ENCODE results near the gene KDELR1.
"Not testable (repeated sequence)": the region's sequence is repeated elsewhere in the genome, so short reads cannot be mapped to it uniquely, and the experiment has no call there.

The KDELR1 gene

GRCh38 chr19:48397263-48398101, 6.1 kb upstream of the KDELR1 start:
- DNase-seq (ENCODE audit: extremely low read depth in 1 of 2, low read depth in 1 of 2), result no peak

GRCh38 chr19:48396824-48397176, 5.4 kb upstream of the KDELR1 start:
- DNase-seq (ENCODE audit: extremely low read depth in 1 of 2, low read depth in 1 of 2), result no peak

- DNase-seq (ENCODE audit: extremely low read depth in 1 of 2, low read depth in 1 of 2), result no peak
These were observed 4.9 kb upstream of the KDELR1 start for GRCh38 chr19:48396016-48396823.

DNA sequence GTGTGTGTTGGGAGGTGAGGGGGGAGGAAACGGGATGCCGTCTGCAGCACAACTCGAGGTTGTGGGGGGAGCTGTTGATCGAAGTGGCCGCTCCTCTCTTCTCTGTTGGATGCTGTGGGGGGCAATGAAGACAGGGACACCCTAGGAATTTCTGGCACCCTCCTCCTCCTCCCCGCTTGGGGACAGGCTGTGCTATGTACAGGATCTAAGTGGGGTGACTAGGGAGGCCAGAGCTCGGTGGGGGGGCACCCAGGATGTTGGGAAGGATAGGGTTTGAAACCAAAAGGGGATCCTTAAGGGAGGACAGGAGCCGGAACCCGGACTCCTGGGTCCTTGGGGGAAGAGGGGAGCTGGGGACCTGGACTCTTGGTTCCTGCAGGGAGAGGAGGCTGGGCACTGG, 4.1 kb upstream of the KDELR1 start:
- no peak for DNase-seq (ENCODE audit: extremely low read depth in 1 of 2, low read depth in 1 of 2)

DNA sequence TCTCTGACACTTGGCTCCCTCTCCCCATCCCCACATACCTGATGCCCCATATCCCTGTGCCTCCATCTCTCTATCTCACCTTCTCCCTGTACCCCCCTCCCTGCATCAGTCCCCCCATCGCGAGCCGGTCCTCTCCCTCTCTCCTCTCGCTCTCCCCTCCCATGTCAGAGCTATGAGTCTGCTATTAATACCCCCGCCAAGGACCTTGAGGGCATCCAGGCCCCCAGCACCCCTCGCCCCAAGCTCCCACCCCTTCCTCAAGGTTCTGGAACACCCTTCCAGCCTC, 3.8 kb upstream of the KDELR1 start:
- DNase-seq (ENCODE audit: extremely low read depth in 1 of 2, low read depth in 1 of 2), result no peak

- DNase-seq (ENCODE audit: extremely low read depth in 1 of 2, low read depth in 1 of 2), result no peak
These were observed 3.2 kb upstream of the KDELR1 start for GRCh38 chr19:48394331-48395169.

GRCh38 chr19:48393559-48394330, 2.4 kb upstream of the KDELR1 start, which contains the start of gene GRIN2D:
TSS of gene GRIN2D (plus strand) at chr19:48393668. CDS start at chr19:48398393, 4,725 bp downstream.
- no peak for DNase-seq (ENCODE audit: extremely low read depth in 1 of 2, low read depth in 1 of 2)

- DNase-seq (ENCODE audit: extremely low read depth in 1 of 2, low read depth in 1 of 2), result no peak
These were observed 1.7 kb upstream of the KDELR1 start for GRCh38 chr19:48392860-48393558.

DNA sequence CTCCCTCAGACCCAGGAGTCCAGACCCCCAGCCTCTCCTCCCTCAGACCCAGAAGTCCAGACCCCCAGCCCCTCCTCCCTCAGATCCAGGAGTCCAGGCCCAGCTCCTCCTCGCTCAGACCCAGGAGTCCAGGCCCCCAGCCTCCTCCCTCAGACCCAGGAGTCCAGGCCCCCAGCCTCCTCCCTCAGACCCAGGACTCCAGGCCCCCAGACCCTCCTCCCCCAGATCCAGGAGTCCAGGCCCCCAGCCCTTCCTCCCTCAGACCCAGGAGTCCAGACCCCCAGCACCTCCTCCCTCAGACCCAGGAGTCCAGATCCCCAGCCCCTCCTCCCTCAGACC, 624 bp upstream of the KDELR1 start:
- DNase-seq (ENCODE audit: extremely low read depth in 1 of 2, low read depth in 1 of 2), result not testable (repeated sequence)

GRCh38 chr19:48390188-48391099, 907 bp downstream of the KDELR1 start:
- DNase-seq (ENCODE audit: extremely low read depth in 1 of 2, low read depth in 1 of 2), result no peak

DNA sequence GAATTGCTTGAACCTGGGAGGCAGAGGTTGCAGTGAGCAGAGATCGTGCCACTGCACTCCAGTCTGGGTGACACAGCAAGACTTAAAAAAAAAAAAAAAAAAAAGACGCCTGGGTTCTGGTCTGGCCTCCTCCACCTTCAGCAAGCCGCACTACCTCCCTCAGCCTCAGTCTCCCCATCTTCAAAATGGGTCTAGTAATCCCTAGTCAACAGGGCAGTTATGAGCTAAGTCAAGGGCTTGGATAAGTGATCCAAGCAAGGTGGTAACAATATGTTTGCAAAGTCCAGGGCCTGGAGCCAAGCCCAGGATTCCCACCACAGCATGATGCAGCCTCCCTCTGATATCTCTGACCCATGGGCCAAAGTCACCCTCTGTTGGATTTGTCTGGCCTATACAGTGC, 4.4 kb downstream of the KDELR1 start:
- no peak for DNase-seq (ENCODE audit: extremely low read depth in 1 of 2, low read depth in 1 of 2)

DNA sequence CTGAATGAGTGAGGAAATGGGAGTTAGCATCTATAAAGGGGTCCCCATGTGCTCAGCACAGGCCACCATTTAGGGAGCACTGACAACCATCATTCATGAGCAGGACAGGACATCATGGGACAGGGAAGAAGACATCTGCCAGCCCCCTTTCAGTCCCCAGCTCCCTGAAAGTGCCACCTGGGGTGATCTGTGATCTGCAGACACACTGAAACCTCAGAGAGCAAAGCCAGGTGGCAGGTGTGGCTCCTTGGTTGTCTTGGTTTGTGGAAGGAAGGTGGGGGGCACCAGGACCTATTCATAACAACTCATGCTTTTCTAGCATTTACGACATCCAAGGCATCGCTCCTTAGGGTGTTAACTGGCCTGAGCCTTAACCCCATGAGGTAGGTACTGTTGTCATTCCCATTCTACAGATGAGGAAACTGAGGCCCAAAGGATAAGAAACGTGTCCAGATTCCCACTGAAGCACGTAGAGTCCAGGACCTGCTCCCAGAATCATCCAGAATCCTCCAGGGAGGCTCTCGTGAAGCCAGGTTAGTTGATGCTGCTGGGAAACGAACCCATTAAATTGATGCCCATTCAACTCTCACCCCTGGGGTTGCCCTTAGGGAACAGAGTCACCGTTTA, 5.8 kb downstream of the KDELR1 start:
- DNase-seq (ENCODE audit: extremely low read depth in 1 of 2, low read depth in 1 of 2), result no peak

DNA sequence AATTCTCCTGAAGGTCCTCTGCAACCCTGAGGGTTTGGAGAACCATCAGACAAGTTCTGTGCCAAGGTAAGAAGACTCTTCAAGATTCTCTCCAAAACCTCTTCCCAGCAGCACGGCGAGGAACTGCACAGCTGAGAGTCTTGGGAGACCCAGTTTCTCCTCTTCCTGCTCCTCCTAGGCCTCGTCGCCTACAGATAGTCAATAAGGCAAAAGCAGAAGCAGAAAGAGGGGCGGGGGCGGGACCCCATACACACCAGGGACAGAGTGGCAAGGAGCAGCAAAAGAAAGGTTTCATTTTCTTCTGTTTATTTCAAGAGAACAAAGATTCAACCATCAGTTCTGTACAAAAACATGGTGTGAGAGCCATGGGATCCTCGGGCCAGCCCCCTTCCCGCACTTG, 9.1 kb downstream of the KDELR1 start:
- no peak for DNase-seq (ENCODE audit: extremely low read depth in 1 of 2, low read depth in 1 of 2)

DNA sequence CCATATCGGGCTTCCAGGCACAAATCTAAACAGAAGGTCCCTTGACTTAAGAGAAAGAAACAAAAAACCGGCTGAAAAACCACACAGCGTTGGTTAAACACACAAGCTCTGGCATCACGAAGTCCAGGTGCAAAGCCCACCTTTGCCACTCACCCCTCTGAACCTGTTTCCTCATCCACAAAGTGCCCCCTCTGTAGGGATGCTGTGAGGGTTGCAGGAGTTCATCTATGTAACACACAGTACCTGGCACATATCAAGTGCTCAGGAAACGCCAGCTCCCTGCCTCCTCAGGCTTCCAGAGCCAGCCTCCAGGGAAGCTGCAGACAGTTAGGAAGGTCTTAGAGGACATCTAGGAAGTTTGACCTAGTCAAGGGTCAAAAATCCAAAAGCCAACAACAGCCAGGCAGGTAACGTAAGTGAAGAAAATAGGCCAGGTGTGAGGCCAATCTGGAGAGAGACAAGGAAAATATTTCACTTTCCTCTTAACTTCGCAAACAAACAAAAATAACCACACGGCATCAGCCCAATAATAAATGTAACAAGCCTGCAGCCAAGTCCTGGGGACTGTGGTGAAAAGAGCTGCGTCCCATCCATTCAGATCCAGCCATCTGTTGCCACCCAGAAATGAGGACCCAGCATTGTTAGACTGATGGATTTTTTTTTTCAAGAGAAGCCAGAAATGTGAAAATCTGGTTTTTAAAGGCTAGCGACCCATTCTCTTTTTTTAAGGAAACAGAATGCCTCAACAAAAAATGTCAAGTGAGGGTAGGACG, 10.0 kb downstream of the KDELR1 start:
- no peak for DNase-seq (ENCODE audit: extremely low read depth in 1 of 2, low read depth in 1 of 2)

GRCh38 chr19:48379058-48379457, 12.3 kb downstream of the KDELR1 start:
- no peak for DNase-seq (ENCODE audit: extremely low read depth in 1 of 2, low read depth in 1 of 2)

- no peak for DNase-seq (ENCODE audit: extremely low read depth in 1 of 2, low read depth in 1 of 2)
These were observed 13.2 kb downstream of the KDELR1 start for GRCh38 chr19:48378194-48378570.

DNA sequence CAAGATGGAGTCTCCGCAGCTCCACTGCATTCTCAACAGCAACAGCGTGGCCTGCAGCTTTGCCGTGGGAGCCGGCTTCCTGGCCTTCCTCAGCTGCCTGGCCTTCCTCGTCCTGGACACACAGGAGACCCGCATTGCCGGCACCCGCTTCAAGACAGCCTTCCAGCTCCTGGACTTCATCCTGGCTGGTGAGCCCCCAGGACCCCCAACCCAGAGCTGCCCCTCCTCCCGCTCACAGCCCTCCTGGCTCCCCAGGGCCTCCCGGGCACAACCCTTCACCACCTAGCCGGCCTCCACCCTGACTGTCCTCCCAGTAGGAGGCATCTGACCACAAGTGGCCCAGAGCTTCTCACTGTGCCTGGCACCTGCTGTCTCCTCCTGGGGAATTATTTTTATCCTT, 17.8 kb downstream of the KDELR1 start:
- DNase-seq (ENCODE audit: extremely low read depth in 1 of 2, low read depth in 1 of 2), result no peak

- DNase-seq (ENCODE audit: extremely low read depth in 1 of 2, low read depth in 1 of 2), result no peak
These were observed 18.4 kb downstream of the KDELR1 start for GRCh38 chr19:48372904-48373303.

All from stimulated activated CD8-positive, alpha-beta memory T cell treated with anti-CD3 and anti-CD28 coated beads, Interleukin-7, amount 100 ng/mL, for 48 hours (primary cell).